Endothelial cell (in vitro differentiated cells): ENCODE data around the gene EIF4E2. TPM values are rescaled to one million over a fixed set of nuclear protein-coding genes. Genes with fewer than 3 reads are reported as not detected.

Experiments used
- DNase-seq: peaks from one replicate; pipeline ENCODE4 v3.0.0; 2021; ENCODE audit warnings: low spot score
- H3K27ac Mint-ChIP-seq: one replicate; pipeline ENCODE4 v1.8.0; 2021; ENCODE audit warnings: mixed read lengths, inconsistent platforms; ENCODE audit not compliant: unreplicated experiment
- H3K27me3 Mint-ChIP-seq: one replicate; pipeline ENCODE4 v1.8.0; 2021; ENCODE audit warnings: mild to moderate bottlenecking, moderate library complexity, mixed read lengths, inconsistent platforms; ENCODE audit not compliant: unreplicated experiment
- H3K36me3 Mint-ChIP-seq: one replicate; pipeline ENCODE4 v1.8.0; 2021; ENCODE audit warnings: mild to moderate bottlenecking, low read depth, mixed read lengths, inconsistent platforms; ENCODE audit not compliant: unreplicated experiment
- H3K4me1 Mint-ChIP-seq: one replicate; pipeline ENCODE4 v1.8.0; 2021; ENCODE audit warnings: mild to moderate bottlenecking, mixed read lengths, inconsistent platforms; ENCODE audit not compliant: unreplicated experiment
- H3K4me3 Mint-ChIP-seq: one replicate; pipeline ENCODE4 v1.8.0; 2021; ENCODE audit warnings: mild to moderate bottlenecking, mixed read lengths, inconsistent platforms; ENCODE audit not compliant: unreplicated experiment
- H3K9me3 Mint-ChIP-seq: one replicate; pipeline ENCODE4 v1.8.0; 2021; ENCODE audit warnings: mixed read lengths, inconsistent platforms; ENCODE audit not compliant: unreplicated experiment
- total RNA-seq: library from RNA; stranded (reverse); fragmentation: NEBNext Ultra II Directional; extraction: Animal tissue kit (Norgen Biotek cat#: 25700); gene quantifications from one replicate; pipeline ENCODE4 v1.2.1, GENCODE V29; 2021; ENCODE audit not compliant: unreplicated experiment
- TF ChIP-seq, protein P1 (sequence below): fragments of 200-600 bp; sonication (generic); IDR thresholded peaks from one replicate; pipeline ENCODE4 v1.5.0; 2021; ENCODE audit warnings: antibody characterized with exemption; ENCODE audit not compliant: unreplicated experiment

Gene EIF4E2
- total RNA-seq, 1 donor from 2014 or later = 94.8 TPM

DNA sequence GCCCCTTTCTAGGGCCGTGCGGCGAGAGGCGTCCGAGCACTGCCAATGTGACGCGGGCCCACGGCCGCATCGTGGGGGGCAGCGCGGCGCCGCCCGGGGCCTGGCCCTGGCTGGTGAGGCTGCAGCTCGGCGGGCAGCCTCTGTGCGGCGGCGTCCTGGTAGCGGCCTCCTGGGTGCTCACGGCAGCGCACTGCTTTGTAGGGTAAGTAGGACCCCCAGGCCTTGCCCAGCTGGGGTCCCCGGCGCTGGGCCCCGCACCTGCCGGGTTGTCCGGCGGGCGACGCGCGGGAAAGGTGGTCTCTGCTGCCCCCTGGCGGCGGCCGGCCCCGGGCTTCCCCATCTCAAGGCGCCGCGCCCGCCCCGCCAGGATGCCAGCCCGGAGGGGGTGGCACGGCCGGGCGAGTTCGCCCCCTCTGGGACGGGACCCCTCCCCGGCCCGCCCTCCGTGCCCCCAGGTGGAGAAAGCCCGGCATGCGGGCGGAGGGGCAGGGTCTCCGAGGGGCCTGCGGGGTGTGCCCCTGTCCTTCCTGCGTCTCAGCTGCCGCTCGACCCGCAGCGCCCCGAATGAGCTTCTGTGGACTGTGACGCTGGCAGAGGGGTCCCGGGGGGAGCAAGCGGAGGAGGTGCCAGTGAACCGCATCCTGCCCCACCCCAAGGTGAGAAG is 28.4 kb upstream of the EIF4E2 start:
- TF ChIP-seq, protein P1, sequence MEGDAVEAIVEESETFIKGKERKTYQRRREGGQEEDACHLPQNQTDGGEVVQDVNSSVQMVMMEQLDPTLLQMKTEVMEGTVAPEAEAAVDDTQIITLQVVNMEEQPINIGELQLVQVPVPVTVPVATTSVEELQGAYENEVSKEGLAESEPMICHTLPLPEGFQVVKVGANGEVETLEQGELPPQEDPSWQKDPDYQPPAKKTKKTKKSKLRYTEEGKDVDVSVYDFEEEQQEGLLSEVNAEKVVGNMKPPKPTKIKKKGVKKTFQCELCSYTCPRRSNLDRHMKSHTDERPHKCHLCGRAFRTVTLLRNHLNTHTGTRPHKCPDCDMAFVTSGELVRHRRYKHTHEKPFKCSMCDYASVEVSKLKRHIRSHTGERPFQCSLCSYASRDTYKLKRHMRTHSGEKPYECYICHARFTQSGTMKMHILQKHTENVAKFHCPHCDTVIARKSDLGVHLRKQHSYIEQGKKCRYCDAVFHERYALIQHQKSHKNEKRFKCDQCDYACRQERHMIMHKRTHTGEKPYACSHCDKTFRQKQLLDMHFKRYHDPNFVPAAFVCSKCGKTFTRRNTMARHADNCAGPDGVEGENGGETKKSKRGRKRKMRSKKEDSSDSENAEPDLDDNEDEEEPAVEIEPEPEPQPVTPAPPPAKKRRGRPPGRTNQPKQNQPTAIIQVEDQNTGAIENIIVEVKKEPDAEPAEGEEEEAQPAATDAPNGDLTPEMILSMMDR = peak; percentile 97
- Mint-ChIP-seq H3K9me3 (no peaks in the 10 kb centered on the region), H3K36me3 (no peaks in the 10 kb centered on the region), H3K4me3 (no peak overlapping the region), H3K27ac (no peak overlapping the region), H3K27me3 (peaks cover 6% of the 10 kb centered on the region), H3K4me1 (peaks cover 2% of the 10 kb centered on the region)
- DNase-seq = peak; percentile 75

- H3K4me1 Mint-ChIP-seq = peaks cover 2% of the 10 kb centered on the region
- H3K4me3 Mint-ChIP-seq = no peak overlapping the region
- H3K27ac Mint-ChIP-seq = no peak overlapping the region
- H3K27me3 Mint-ChIP-seq = peaks cover 5% of the 10 kb centered on the region
- TF ChIP-seq, protein P1 = no peak
- no peaks in the 10 kb centered on the region for H3K9me3 Mint-ChIP-seq
- no peaks in the 10 kb centered on the region for H3K36me3 Mint-ChIP-seq
- DNase-seq = no peak
Measured at GRCh38 chr2:232522623-232523401, 27.7 kb upstream of the EIF4E2 start.

DNA sequence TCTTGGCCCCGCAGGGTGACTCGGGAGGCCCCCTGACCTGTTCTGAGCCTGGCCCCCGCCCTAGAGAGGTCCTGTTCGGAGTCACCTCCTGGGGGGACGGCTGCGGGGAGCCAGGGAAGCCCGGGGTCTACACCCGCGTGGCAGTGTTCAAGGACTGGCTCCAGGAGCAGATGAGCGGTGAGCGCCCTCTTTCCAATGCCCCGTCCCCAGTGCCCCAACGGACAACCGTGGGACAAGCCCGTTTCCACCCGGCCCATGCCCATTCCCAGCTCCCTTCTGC is 27.1 kb upstream of the EIF4E2 start:
- no peak for DNase-seq
- Mint-ChIP-seq H3K4me3 (no peak overlapping the region), H3K4me1 (peaks cover 2% of the 10 kb centered on the region), H3K27ac (no peak overlapping the region), H3K9me3 (no peaks in the 10 kb centered on the region), H3K36me3 (no peaks in the 10 kb centered on the region), H3K27me3 (peaks cover 7% of the 10 kb centered on the region)
- TF ChIP-seq, protein P1 = no peak

DNA sequence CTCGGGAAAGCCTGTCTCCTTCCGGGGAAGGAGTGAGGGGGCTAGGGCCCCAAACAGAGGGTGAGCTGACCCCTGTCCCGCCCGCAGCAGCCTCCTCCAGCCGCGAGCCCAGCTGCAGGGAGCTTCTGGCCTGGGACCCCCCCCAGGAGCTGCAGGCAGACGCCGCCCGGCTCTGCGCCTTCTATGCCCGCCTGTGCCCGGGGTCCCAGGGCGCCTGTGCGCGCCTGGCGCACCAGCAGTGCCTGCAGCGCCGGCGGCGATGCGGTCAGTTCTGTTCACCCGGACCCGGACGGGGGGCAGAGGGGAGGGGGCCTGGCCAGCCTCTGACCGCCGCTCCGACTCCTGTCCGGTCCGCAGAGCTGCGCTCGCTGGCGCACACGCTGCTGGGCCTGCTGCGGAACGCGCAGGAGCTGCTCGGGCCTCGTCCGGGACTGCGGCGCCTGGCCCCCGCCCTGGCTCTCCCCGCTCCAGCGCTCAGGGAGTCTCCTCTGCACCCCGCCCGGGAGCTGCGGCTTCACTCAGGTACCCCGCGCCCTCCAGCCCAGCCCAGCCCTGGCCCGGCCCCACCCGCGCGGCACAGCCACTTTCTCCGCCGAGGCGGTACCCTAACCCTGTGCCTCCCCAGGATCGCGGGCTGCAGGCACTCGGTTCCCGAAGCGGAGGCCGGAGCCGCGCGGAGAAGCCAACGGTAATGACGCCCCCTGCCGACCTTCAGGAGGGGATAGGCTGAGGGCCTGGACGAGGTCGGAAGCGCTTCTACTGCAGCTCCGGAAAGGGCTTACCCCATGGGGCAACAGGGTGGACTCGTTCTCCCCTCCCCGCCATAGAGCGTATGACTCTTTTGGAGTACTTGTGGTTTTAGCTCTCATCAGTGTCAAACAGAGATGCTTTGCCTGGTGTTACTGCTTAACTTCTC is 26.5 kb upstream of the EIF4E2 start:
- TF ChIP-seq, protein P1 = peak; percentile 27
- H3K4me1 Mint-ChIP-seq = peaks cover 2% of the 10 kb centered on the region
- DNase-seq = peak; percentile 69
- H3K4me3 Mint-ChIP-seq = no peak overlapping the region
- H3K27ac Mint-ChIP-seq = no peak overlapping the region
- H3K9me3 Mint-ChIP-seq = no peaks in the 10 kb centered on the region
- H3K36me3 Mint-ChIP-seq = no peaks in the 10 kb centered on the region
- H3K27me3 Mint-ChIP-seq = peaks cover 9% of the 10 kb centered on the region
